ENCODE data around the gene TM4SF4. TPM values are rescaled to one million over a fixed set of nuclear protein-coding genes. Genes with fewer than 3 reads are reported as not detected.

The TM4SF4 gene
- total RNA-seq, 1 donor from 2014 or later: not detected

DNA sequence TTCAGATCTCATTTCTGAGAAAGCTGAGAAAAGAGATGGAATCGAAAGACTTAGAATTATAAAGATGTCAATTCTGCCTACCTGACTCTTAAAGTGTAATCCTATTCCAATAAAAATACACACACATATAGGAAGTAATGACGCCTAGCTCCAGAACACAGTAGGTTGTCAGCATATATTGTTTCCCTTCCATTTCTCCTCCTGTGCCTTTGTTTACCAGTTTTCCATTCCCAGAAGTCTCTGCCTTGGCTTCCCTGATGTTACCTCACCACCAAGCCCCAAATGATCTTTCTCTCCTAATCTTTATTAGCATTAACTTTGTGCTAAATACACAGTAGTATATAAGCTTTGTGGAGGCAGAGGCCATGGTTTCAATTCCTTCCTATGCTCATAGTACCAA is 40.0 kb downstream of the TM4SF4 start:
- Histone ChIP-seq H3K9me3 (replicated peaks) (no peaks in the 10 kb centered on the region), H3K4me3 (no peak overlapping the region), H3K27me3 (ENCODE audit: low read depth) (no peaks in the 10 kb centered on the region), H3K27ac (replicated peaks) (no peak overlapping the region), H3K36me3 (peaks cover 22% of the 10 kb centered on the region), H3K4me1 (peaks cover 6% of the 10 kb centered on the region)
- TF ChIP-seq, protein P1, sequence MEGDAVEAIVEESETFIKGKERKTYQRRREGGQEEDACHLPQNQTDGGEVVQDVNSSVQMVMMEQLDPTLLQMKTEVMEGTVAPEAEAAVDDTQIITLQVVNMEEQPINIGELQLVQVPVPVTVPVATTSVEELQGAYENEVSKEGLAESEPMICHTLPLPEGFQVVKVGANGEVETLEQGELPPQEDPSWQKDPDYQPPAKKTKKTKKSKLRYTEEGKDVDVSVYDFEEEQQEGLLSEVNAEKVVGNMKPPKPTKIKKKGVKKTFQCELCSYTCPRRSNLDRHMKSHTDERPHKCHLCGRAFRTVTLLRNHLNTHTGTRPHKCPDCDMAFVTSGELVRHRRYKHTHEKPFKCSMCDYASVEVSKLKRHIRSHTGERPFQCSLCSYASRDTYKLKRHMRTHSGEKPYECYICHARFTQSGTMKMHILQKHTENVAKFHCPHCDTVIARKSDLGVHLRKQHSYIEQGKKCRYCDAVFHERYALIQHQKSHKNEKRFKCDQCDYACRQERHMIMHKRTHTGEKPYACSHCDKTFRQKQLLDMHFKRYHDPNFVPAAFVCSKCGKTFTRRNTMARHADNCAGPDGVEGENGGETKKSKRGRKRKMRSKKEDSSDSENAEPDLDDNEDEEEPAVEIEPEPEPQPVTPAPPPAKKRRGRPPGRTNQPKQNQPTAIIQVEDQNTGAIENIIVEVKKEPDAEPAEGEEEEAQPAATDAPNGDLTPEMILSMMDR (IDR thresholded peaks at IDR 0.05; ENCODE audit: borderline replicate concordance): no peak
- DNase-seq: no peak
- intact Hi-C loops (cut with micrococcal nuclease): loop anchor here (5.0 kb wide), 2 partner anchors 203 to 258 kb away; no protein-coding TSS in a partner anchor

DNA sequence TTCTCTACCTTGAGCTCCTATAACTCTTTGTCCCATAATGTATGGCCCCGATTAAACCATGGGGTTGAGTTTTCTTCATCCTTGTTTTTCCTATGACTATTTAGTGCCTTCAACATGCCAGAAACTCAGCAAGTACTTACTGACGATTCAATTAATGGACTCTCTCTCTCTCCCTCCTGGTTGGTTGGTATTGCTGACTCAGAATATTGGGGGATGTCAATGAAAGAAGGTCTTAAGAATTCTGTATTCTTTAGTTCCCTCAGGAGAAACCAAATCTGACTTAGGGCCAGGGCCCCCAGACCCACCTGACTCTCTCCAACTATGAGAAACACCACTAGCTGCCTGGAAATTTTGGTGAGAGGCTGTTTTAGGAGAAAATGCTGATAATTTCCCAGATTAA is 40.8 kb downstream of the TM4SF4 start:
- Histone ChIP-seq H3K4me3 (no peak overlapping the region), H3K36me3 (peaks cover 30% of the 10 kb centered on the region), H3K27ac (replicated peaks) (no peak overlapping the region), H3K9me3 (replicated peaks) (no peaks in the 10 kb centered on the region), H3K27me3 (ENCODE audit: low read depth) (no peaks in the 10 kb centered on the region), H3K4me1 (peaks cover 6% of the 10 kb centered on the region)
- DNase-seq: no peak
- intact Hi-C loops (cut with micrococcal nuclease): no loop called here
- TF ChIP-seq, protein P1 (IDR thresholded peaks at IDR 0.05; ENCODE audit: borderline replicate concordance): no peak

DNA sequence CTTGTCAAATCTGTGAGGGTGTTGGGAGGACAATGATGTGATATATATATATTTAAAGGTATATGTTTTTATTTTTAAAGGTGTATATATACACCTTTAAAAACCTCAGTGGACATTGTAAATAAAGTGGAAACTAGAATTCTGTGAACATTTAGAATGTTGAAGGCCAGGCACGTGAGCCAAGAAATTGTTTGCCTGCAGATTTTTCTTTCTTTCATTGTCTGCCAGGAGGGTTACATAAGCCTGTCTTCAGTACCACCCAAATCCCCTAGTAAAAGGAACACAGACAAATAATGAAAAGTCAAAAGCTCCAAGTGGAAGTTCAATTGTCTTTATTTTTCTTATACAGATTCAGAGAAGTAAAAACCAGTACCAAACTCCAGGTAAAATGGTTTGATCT is 42.4 kb downstream of the TM4SF4 start:
- peaks cover 6% of the 10 kb centered on the region for H3K4me1 ChIP-seq
- H3K9me3 ChIP-seq (replicated peaks): no peaks in the 10 kb centered on the region
- no peak overlapping the region for H3K27ac ChIP-seq (replicated peaks)
- intact Hi-C loops (cut with micrococcal nuclease): no loop called here
- TF ChIP-seq, protein P1 (IDR thresholded peaks at IDR 0.05; ENCODE audit: borderline replicate concordance): no peak
- peaks cover 39% of the 10 kb centered on the region for H3K36me3 ChIP-seq
- no peaks in the 10 kb centered on the region for H3K27me3 ChIP-seq (ENCODE audit: low read depth)
- no peak overlapping the region for H3K4me3 ChIP-seq
- DNase-seq: no peak

DNA sequence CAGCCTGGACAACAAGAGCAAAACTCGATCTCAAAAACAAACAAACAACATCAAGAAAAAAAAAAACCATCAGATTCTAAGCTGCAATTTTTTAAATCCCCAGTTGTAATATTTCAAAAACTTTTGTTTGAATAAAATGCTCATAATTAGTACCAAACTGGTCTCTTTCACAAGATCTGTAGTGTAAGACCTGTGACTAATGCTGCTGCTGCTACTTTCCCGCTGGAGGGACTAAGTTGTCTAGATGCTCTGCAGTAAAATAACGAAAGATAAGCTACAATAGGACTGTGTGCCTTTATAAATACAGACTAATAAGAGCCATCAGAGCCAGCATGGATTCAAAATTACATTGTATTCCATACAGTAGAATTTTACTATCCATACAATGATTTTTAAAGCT is 45.4 kb downstream of the TM4SF4 start:
- intact Hi-C loops (cut with micrococcal nuclease): no loop called here
- H3K36me3 ChIP-seq: peaks cover 64% of the 10 kb centered on the region

DNA sequence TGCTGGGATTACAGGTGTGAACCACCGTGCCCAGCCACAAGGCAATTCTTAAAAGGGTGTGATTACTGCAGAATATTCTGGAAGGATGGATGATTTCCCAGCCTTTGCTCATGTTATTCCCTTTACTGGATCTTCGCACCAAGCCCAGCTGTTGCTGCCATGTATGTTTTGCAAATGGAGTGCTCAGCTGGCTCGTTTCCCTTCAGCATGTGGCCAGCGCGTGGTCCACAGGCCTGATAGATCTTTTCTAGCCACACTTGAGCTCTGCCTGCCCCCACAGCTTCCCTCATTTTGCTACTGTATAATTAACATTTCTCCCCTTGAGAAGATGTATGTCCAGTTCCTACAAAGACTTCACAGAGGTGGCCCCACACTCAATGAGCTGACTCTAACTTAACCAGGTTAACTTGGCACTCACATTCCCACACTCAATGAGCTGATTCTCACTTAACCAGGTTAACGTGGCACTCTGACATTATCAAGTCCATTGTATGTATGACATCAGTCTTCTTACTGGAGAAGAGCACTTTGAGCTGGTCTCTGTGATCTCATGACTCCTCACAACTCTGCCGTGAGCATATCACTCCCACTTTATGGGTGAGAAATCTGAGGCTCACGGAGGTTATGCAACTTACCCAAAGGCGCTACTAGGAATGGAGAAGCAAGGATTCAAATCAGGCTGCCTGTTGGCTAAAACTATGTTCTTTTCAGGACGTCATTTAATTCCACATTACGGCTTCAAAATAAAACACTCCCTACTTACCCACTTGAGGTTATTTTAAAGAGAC is 49.2 kb downstream of the TM4SF4 start:
- no peak for DNase-seq
- Histone ChIP-seq H3K27ac (replicated peaks) (no peak overlapping the region), H3K27me3 (ENCODE audit: low read depth) (no peaks in the 10 kb centered on the region), H3K4me1 (peaks cover 24% of the 10 kb centered on the region), H3K36me3 (peaks cover 60% of the 10 kb centered on the region), H3K9me3 (replicated peaks) (no peaks in the 10 kb centered on the region), H3K4me3 (no peak overlapping the region)
- TF ChIP-seq, protein P1 (IDR thresholded peaks at IDR 0.05; ENCODE audit: borderline replicate concordance): no peak
- intact Hi-C loops (cut with micrococcal nuclease): no loop called here

More for the DNA sequence above, 45.4 kb downstream of the TM4SF4 start:
- Histone ChIP-seq H3K4me3 (no peak overlapping the region), H3K9me3 (replicated peaks) (no peaks in the 10 kb centered on the region), H3K27me3 (ENCODE audit: low read depth) (no peaks in the 10 kb centered on the region), H3K27ac (replicated peaks) (no peak overlapping the region), H3K4me1 (no peaks in the 10 kb centered on the region)
- no peak for DNase-seq
- TF ChIP-seq, protein P1 (IDR thresholded peaks at IDR 0.05; ENCODE audit: borderline replicate concordance): no peak

All from left ventricle myocardium inferior (tissue), 1 donor.